Astrocyte of the spinal cord (primary cell): ENCODE results near the gene ABCB9.

Experiments
- DNase-seq: peaks from one replicate; pipeline ENCODE4 v3.0.0; 2011; ENCODE audit warnings: low read depth, low spot score
- H3K4me3 ChIP-seq: 2 replicates; pipeline ENCODE4 v1.5.1; 2011; ENCODE audit warnings: low read depth, mild to moderate bottlenecking, low read length, moderate library complexity
- in situ Hi-C: cut with HindIII; loops from 2 replicates; pipeline ENCODE4 v1.10.0; 2017; ENCODE audit warnings: low sequenced_read_pairs
- TF ChIP-seq, protein P1 (sequence below): IDR thresholded peaks from 2 replicates; pipeline ENCODE4 v1.5.1; 2012; ENCODE audit warnings: low read depth, mild to moderate bottlenecking, low read length, inconsistent platforms

The ABCB9 gene

DNA sequence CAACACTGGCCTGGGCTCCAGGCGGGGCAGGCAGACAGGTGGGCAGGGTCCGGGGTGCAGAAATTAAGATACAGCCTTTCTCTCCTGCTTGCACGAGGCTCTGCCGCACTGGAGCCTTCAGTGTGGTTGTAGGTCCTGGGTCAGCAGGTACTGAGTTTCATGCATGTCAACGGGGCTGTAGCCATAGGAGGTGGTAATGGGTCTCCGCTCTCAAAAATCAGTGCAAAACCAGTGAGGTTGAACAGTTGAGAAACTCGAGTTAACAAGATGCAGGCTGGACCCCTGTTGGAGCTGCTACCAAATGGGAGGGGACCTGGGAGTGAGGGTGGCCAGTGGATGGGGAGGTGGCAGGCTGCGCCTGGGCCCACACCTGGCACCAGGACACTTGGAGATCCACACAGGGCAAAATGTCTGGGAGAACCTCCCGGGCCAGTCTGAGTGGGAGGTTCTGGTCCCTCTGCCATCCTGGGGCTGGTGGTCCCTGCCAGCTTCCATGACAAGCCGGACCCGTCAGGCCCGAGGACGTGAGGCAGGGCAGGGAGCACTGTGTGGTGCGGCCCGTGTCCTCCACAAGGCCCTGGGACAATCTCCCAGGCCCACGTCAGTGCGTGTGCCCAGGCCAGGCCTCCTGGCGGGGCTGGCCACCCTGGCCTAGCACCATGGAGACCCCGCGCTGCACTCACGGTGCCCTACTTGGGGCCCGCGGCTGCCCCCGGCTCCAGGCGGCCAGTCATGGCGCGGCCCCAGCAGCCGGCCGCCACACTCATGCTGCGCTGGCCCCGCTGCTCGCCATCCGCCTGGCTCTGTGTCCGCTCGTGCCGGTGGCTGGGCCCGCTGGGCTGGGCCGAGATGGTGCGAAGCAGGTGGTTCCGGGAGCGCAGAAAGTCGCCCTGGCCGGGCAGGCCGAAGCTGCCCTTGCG is 19.3 kb upstream of the ABCB9 start:
- H3K4me3 ChIP-seq = no peak overlapping the region
- in situ Hi-C loops = no loop called here
- no peak for DNase-seq
- TF ChIP-seq, protein P1, sequence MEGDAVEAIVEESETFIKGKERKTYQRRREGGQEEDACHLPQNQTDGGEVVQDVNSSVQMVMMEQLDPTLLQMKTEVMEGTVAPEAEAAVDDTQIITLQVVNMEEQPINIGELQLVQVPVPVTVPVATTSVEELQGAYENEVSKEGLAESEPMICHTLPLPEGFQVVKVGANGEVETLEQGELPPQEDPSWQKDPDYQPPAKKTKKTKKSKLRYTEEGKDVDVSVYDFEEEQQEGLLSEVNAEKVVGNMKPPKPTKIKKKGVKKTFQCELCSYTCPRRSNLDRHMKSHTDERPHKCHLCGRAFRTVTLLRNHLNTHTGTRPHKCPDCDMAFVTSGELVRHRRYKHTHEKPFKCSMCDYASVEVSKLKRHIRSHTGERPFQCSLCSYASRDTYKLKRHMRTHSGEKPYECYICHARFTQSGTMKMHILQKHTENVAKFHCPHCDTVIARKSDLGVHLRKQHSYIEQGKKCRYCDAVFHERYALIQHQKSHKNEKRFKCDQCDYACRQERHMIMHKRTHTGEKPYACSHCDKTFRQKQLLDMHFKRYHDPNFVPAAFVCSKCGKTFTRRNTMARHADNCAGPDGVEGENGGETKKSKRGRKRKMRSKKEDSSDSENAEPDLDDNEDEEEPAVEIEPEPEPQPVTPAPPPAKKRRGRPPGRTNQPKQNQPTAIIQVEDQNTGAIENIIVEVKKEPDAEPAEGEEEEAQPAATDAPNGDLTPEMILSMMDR = no peak

DNA sequence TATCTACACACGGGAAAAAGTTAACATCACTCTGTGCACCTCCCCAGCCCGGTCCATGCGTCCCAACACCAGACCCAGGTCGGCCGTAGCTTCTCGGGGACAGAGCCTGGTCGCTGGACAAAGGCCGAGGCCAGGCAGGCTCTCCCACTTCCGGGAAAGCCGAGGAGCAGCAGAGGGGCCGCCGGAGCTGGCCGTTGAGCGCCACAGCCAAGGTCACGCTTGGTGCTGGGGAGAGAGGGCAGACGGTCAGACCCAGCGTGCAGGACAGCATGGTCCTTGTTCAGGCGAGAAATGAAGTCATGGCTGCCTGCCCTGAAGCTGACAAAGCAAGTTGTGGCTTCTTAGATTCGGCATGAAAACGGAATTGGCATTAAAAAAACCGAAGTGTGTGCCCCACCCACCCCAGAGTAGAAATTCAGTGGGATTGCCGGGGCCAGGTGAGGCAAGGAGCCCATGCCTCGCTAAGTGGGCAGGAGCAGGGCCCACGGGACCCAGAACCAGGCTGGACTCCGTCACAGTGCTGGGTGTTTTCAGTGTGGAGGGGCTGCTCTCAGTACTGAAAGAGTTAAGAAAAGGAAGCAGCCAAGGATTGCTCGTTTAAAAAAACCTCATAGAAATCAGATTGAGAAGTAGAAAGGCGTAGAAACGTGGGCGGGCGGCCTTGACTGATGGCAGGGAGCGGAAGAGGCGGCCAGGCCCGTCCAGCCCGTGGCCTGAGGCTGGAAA is 18.5 kb upstream of the ABCB9 start:
- TF ChIP-seq, protein P1 = no peak
- in situ Hi-C loops = no loop called here
- H3K4me3 ChIP-seq = no peak overlapping the region
- DNase-seq = no peak

DNA sequence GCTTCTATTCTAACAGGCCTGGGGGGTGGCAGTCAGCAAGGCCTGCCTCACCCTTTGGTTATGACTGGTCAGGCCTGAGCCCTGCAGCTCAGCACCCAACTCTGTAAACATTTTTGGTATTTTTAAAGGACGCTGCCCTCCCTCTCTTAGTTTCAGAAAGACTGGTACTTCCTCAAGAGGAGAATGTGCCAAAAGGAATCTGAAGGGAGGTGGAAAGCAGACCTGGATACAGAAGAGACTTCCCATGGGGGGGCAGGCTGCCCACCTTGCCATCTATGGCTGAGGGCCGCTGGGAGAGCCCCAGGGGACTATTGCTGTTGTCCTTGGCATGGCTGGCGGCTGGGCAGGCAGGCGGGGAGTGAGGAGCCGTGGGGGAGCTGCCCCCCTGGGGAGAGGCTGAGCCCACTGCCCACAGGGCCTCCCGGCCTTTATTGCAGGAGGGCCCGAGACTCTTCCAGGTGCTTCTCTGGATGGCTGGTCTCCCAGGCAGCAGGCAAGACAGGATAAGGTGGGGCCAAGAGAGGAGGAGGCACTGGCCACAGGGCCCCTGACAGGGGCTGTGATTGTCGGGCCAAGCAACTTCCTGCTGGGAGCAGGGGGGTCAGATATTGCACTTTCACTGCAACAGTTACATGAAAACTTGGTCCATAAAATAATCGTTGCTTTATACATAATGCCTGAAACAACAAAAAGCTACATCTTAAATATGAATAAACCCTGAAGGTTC is 17.7 kb upstream of the ABCB9 start:
- in situ Hi-C loops = no loop called here

DNA sequence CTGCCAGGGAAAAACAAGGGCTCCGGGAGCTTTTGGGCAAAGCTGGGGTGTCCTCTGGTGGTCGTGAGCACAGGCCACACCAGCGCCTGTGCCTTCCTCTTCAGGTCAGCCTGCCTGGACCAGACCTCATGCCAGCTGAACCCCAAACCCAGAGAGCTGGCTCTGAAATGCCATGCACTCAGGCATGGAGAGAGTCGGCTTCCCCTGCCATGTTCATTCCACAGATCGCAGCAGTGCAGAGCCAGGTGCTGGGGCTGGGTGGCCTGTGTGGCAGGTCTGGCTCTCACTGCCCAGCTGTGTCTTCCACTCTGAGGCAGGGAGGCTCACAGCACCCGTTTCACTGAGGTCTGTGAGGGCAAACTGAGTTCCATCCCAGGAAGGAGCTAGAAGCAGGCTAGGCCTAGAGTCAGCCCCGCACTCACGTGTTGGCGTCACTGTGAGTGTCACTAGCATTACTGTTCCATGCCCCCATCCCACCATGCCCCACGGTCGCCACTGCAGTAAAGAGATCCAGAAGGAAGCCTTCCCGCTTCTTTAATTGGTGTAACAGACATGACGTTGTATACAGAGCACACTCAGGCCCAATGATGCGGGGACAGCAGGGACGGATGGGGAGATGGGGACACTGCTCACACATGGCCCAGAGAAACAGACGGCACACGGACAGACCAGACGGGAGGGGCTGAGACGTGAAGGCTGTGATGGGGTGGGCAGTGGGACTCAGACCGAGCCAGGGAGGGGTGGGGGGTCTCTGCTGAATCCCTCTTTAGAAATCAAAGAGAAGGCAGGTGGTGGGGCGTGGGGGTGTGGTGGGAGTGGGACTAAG is 16.9 kb upstream of the ABCB9 start:
- TF ChIP-seq, protein P1 = no peak
- in situ Hi-C loops = no loop called here
- no peak for DNase-seq
- H3K4me3 ChIP-seq = no peak overlapping the region

More for the DNA sequence above, 17.7 kb upstream of the ABCB9 start:
- DNase-seq = no peak
- H3K4me3 ChIP-seq = no peak overlapping the region
- TF ChIP-seq, protein P1 = no peak

DNA sequence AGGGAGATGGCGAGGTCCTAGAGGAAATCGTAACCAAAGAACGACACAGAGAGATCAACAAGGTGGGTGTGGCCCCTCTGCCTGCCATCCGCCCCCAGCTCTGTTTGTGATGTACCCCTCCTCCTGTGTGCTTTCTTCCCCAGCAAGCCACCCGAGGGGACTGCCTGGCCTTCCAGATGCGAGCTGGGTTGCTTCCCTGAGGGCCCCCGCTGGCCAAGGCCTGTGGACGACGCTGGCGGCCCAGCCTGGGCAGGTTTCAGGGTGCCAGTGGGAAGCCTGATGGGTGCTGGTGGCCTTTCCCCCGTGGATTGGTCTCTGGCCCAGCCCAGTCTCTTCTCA is 16.2 kb upstream of the ABCB9 start:
- no peak for DNase-seq
- in situ Hi-C loops = no loop called here
- TF ChIP-seq, protein P1 = no peak
- H3K4me3 ChIP-seq = no peak overlapping the region
